ENCODE data around the gene SLC24A4.

DNA sequence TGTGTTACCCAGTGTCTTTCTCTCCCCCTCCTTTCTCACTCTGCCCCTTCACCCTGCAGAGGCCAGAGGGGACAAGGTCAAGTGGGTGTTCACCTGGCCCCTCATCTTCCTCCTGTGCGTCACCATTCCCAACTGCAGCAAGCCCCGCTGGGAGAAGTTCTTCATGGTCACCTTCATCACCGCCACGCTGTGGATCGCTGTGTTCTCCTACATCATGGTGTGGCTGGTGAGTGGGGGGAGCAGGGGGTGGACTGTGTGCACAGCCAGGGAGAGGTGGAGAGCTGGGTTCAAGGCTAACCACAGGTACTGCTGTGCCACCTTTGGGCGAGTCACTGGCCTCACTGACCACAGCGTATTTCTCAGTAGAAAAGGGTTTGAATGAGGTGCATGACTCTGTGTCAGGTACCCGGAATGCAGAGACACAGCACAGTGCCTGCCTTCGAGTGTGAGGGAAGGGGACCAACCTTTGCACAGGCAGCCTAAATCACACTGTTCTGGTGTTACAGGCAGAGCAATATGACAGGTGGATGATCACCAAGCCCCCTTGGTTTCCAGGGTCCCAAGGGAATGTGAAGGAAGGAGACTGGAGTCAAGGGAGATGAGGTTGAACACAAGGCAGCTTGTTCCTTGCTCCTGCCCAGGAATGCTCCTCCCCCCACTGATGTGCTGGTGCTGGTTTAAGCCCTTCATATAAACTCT lies 159.8 kb downstream of the SLC24A4 start:
- TF ChIP-seq, protein P1, sequence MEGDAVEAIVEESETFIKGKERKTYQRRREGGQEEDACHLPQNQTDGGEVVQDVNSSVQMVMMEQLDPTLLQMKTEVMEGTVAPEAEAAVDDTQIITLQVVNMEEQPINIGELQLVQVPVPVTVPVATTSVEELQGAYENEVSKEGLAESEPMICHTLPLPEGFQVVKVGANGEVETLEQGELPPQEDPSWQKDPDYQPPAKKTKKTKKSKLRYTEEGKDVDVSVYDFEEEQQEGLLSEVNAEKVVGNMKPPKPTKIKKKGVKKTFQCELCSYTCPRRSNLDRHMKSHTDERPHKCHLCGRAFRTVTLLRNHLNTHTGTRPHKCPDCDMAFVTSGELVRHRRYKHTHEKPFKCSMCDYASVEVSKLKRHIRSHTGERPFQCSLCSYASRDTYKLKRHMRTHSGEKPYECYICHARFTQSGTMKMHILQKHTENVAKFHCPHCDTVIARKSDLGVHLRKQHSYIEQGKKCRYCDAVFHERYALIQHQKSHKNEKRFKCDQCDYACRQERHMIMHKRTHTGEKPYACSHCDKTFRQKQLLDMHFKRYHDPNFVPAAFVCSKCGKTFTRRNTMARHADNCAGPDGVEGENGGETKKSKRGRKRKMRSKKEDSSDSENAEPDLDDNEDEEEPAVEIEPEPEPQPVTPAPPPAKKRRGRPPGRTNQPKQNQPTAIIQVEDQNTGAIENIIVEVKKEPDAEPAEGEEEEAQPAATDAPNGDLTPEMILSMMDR (IDR thresholded peaks at IDR 0.05; ENCODE audit: insufficient read depth, low read length, poor library complexity, severe bottlenecking) = no peak
- no peak for TF ChIP-seq EZH2phosphoT487 (conservative IDR thresholded peaks at IDR 0.05; ENCODE audit: low read length)
